Ishikawa (cell line): ENCODE data around the gene CCDC183.

Experiments
- CREB1 ChIP-seq: IDR thresholded peaks from 2 replicates; pipeline ENCODE4 v1.6.1; 2012; ENCODE audit warnings: low read depth
- FOXM1 ChIP-seq: IDR thresholded peaks from 2 replicates; pipeline ENCODE4 v1.6.1; 2012; ENCODE audit warnings: low read depth, borderline replicate concordance
- TAF1 ChIP-seq: IDR thresholded peaks from 2 replicates; pipeline ENCODE4 v1.6.1; 2012; ENCODE audit warnings: low read depth, mild to moderate bottlenecking
- YY1 ChIP-seq: IDR thresholded peaks from 2 replicates; pipeline ENCODE4 v1.6.1; 2012; ENCODE audit warnings: low read depth

DNA sequence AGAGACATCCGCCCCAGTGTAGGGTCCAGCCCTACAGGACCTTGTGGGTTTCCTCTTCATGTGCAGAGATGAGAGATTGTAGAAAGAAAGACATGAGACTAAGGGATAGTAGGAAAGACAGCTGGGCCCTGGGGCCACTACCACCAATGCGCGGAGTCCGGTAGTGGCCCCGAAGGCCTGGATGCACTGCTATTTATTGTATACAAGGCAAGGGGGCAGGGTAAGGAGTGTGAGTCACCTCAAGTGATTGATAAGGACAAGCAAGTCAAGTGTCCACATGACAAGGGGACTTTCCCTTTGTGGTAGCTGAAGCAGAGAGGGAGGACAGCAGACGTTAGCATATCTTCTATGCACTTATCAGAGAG is 11.2 kb upstream of the CCDC183 start:
- TF ChIP-seq TAF1 (no peak), FOXM1 (no peak), CREB1 (no peak), YY1 (no peak)
